GM19099 (cell line): ENCODE results near the gene LCP1.

Experiments
- POLR2A ChIP-seq: IDR thresholded peaks from 3 replicates; pipeline ENCODE4 v1.6.1; 2011; ENCODE audit warnings: low read depth; ENCODE audit not compliant: insufficient read length; ENCODE audit errors: extremely low read depth

Gene LCP1

DNA sequence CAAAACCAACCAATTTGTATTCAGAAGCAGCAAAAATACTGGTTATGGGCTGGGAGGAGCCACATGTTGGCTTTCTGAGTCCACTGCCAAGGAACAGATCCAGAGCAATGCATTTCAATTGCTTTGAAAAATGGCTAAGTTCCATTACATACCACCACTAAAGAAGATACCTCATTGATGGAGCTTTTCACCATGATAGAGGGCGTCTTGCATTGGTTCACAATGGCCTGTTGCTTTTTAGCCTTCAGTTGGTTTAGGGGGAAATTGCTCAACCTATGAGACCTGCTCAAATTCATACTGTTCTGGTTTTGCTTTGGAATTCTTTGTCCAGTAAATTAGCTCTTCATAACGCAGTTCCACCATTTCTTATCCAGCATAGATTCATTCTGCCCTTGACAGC, 55.9 kb downstream of the LCP1 start:
- TF ChIP-seq POLR2A: no peak

DNA sequence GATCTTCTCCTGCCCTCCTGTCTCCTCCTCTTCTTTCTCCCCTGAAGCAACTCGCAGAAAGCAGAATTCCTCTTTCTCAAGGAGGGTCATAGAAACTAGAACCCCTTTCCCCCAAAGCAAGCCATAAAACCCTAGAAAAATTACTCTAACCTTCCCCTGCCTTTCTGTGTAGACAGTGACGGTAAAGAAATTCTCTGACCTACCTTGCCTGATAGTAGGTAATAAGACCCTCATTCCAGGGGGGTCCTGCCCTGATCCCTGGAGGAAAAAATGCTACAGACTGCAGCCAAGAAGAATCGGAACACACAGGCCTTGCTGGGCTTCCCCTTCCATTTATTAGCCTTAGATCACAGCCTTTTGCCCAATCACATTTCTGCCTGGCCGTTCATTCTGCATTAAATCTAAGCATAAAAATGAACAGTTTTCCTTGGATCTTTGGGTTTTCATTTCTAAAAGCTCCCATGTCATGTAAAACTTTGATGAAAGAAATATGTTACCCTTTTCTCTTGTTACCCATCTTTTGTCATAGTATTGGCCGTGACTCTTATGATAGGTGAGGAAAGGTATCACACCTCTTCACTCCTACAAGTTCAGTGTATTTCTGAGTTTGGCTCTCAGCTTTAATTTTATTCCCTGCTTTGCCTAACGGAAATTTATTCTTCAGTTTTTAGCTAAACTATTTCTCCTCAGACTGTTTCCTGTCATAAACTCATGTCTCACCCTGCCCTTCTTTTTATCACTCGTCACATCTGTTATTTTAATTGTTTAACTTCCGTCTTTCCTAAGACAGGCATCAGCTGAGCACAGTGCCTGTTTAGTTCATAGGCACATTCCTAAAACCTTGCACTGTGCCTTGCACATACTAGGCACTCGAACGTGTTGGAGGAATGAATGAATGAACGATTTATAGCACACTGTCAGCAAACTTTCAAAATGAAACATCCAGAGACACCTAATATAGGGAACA, 56.7 kb downstream of the LCP1 start:
- TF ChIP-seq POLR2A: no peak

DNA sequence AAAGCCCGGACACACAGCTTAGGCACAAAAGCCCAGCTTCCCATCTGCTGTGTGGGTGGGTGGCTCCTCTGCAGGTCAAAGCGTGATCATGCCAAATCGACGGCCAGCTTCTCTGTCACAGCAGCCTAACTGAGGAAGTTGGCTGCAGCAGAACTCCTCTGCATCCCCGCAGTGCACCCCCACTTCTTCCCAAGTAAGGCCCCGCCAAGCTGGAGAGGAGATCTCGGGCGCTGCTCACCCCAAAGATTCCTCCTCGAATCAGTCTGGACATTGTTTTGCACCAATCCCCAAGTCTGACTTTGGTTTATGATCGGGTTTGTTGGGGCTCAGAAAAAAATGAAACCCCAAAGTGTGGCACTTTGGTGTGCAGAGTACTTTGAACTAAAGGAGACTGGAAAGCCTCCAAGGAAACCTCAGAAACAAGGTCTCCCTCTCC, 57.4 kb downstream of the LCP1 start:
- TF ChIP-seq POLR2A: peak; percentile 55

- TF ChIP-seq POLR2A: no peak
These were observed 59.7 kb downstream of the LCP1 start for GRCh38 chr13:46122304-46122703.

DNA sequence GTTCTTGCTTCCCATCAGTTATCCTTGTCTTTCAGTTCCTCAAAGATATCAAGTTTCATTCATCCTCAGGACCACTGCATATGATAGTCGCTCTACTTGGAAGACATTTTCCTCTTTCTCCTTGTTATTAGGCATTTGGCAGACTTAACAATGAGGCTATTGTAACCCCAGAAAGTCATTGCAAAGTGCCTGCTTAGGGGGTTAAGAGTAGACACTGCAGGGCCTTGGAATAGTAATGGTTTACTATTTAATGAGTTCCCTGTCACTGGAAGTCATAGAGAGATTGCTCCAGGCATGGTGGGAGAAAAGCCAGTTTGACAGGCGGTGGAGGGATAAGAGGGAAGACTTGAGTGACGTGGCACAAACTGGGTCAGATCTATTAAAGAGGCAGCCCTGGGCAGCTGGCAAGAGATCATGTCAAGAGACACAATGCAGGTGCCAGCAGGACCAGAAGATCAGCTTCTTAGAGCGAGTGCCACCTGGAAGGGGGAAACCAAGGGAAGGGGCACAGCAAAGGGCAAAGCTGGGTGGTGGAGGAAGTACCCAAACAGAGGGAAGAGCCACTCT, 60.3 kb downstream of the LCP1 start:
- no peak for TF ChIP-seq POLR2A

GRCh38 chr13:46121033-46121432, 60.9 kb downstream of the LCP1 start:
- TF ChIP-seq POLR2A: no peak

DNA sequence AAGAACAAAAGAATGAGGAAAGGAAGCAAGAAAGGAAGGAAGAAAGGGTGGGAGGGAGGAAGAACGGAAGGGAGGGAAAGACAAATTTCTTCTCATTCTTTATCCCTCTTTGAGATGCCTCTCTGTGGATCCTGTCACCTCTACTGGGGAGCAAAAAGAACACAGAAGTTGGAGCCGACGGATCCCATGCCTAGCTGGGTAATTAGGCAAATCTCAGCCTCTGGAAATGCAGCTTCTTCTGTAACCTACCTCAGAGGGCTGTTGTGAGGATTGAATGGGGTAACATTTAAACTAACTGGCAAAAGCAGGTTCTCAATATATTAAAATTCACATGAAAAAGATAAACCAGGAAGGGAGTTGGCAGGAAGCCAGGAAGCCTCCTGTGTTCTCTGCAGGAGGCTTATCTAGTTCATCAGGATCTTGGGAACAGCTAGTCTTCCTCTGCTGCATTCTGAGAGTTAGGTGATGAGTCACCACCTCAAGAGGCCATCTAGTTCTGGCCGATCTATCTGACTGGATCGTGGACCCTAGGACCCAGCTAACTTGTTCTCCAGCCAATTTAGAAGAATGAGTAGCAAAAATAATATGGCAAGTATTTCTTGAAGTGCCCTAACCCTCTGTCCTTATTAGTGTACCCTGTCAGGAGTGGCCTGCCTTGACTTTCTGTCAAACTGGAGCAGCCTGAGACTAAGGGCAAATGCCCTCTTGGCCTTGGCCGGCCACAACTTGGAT, 61.9 kb downstream of the LCP1 start:
- TF ChIP-seq POLR2A: no peak

DNA sequence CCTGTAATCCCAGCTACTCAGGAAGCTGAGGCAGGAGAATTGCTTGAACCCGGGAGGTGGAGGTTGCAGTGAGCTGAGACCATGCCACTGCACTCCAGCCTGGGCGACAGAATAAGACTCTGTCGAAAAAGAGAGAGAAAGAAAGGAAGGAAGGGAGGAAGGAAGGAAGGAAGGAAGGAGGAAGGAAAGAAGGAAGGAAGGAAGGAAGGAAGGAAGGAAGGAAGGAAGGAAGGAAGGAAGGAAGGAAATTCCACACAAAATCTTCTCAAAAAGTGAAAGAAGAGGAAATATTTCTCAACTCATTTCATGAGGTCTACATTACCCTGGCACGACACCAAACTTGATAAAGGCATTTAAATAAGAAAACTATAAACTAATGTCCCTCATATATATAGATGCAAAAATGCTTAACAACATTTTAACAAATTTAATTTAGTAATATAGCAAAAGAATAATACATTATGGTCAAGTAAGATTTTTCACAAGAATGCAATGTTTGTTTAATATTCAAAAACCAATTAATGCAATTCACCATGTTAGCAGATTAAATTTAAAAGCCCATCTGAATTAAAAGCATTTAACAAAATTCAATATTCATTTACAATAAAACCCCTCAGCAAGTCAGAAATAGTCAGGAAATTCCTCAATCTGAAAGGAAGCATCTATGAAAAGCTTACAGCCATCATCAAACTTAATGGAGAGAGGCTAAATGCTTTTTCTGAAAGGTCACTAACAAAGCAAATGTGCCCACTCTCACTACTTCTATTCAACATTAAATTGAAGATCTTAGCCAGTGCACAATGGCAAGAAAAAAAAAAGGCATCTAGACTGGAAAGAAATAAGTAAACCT, 65.1 kb downstream of the LCP1 start:
- no peak for TF ChIP-seq POLR2A

- no peak for TF ChIP-seq POLR2A
These were observed 67.4 kb downstream of the LCP1 start for GRCh38 chr13:46114613-46115012.

DNA sequence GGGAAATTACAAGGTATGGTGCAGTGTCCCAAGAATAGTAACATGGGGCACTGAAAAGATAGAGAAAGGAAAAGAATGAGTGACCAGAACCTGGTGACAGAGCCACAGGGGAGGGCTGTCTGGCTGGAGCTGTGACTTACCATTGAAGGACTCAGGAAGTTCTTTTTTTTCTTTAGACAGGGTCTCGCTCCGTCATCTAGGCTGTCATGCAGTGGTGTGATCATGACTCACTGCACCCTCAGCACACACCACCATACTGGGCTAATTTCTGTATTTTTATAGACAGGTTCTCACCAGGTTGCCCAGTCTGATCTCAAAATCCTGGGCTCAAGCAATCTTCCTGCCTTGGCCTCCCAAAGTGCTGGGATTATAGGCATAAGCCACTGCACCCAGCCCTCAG, 68.4 kb downstream of the LCP1 start:
- no peak for TF ChIP-seq POLR2A

- no peak for TF ChIP-seq POLR2A
These were observed 70.8 kb downstream of the LCP1 start for GRCh38 chr13:46111151-46111550.

GRCh38 chr13:46109451-46109850, 72.5 kb downstream of the LCP1 start:
- no peak for TF ChIP-seq POLR2A

DNA sequence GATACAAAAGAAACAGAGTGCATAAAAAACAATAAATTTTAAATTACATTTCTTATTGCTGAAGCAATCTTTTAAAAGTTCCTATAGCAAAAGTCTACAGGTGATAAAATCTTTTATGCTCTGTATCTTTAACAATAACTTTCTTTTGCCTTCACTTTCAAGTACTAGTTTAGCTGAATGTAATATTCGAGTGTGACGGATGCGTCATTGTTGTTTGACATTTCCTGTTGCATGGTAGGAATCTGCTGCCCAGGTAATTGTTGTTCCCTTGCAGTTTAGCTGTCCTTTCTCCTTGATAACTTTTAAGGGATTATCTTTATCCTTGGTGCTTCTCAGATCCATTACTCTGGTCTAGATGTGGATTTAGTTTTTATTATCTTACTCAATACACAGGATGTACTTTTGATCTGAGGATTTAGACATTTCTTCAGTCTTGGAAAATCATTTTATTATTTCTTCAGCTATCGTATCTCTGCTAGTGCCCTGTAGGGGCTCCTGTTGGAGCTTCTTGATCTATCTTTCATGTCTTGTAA, 75.1 kb downstream of the LCP1 start:
- no peak for TF ChIP-seq POLR2A

- no peak for TF ChIP-seq POLR2A
These were observed 77.1 kb downstream of the LCP1 start, which contains the start of gene CPB2 for GRCh38 chr13:46104868-46105267. Gene CPB2, minus strand, starts transcription at chr13:46105033. Its CDS starts 24 bp downstream, at chr13:46105009.
